Small intestine (tissue), 7 donors: ENCODE results near the gene TMEM120A. TPM values are rescaled to one million over a fixed set of nuclear protein-coding genes. Genes with fewer than 3 reads are reported as not detected.

Source experiments
- DNase-seq, 2 donors: peaks; one replicate each; pipeline versions ENCODE4 v3.0.0 to v3.0.0-alpha.2; 2013
- FAIRE-seq: peaks from 2 replicates; lab custom pipeline; 2012; peaks lifted over from hg19 to GRCh38; lab: Jason Lieb, UNC
- H3K27ac ChIP-seq, 3 donors: one replicate each; pipeline ENCODE4 v1.5.1; 2013; ENCODE audit warnings: low read length in 2 of 3, mild to moderate bottlenecking in 2 of 3, control low read depth in 1 of 3, inconsistent platforms in 1 of 3, low read depth in 1 of 3, moderate library complexity in 1 of 3
- H3K27me3 ChIP-seq, 3 donors: one replicate each; pipeline ENCODE4 v1.6.1; 2013; ENCODE audit warnings: low read length in 3 of 3, inconsistent platforms in 1 of 3; ENCODE audit not compliant: control insufficient read depth in 3 of 3, insufficient read depth in 3 of 3
- H3K36me3 ChIP-seq, 3 donors: one replicate each; pipeline ENCODE4 v1.6.1; 2013; ENCODE audit warnings: low read length in 3 of 3, inconsistent platforms in 1 of 3, low read depth in 1 of 3, mild to moderate bottlenecking in 1 of 3, moderate library complexity in 1 of 3; ENCODE audit not compliant: control insufficient read depth in 3 of 3, insufficient read depth in 2 of 3
- H3K4me1 ChIP-seq, 3 donors: one replicate each; pipeline ENCODE4 v1.6.1; 2013; ENCODE audit warnings: low read length in 2 of 3, inconsistent platforms in 1 of 3, low read depth in 1 of 3, mild to moderate bottlenecking in 1 of 3, moderate library complexity in 1 of 3; ENCODE audit not compliant: control insufficient read depth in 3 of 3, insufficient read depth in 2 of 3
- H3K4me3 ChIP-seq, 3 donors: one replicate each; pipeline ENCODE4 v1.5.1; 2013; ENCODE audit warnings: low read length in 3 of 3, control low read depth in 1 of 3, inconsistent platforms in 1 of 3, low read depth in 1 of 3, mild to moderate bottlenecking in 1 of 3, moderate library complexity in 1 of 3
- H3K9me3 ChIP-seq, 2 donors: one replicate each; pipeline ENCODE4 v1.6.1; 2013; ENCODE audit warnings: low read depth in 1 of 2, low read length in 1 of 2; ENCODE audit not compliant: control insufficient read depth in 2 of 2, insufficient read depth in 1 of 2
- WGBS, 3 donors: extraction: QIAGEN DNeasy Blood & Tissue Kit; methylation state at CpG; one replicate each; pipeline ENCODE4 v1.1.7; 2013; 5-methylcytosine and 5-hydroxymethylcytosine counted together
- polyA plus RNA-seq, 4 donors: library from polyadenylated mRNA; stranded (reverse) in 3 of 4; unstranded in 1 of 4; fragments of 200-250 nt in 3 of 4; fragments of 120-200 nt in 1 of 4; gene quantifications; one replicate each; pipeline versions ENCODE4 v1.2.1 to v1.2.3, GENCODE V29; 2013
- donor health status: healthy with polysubstance abuse.
- donor health status: control.
- donor health status: control.
- donor health status: Bipolar disorder and iron deficiency.
- donor health status: healthy.

TMEM120A gene
- polyA plus RNA-seq, 4 donors = 64.7 to 207 (median 151) TPM

DNA sequence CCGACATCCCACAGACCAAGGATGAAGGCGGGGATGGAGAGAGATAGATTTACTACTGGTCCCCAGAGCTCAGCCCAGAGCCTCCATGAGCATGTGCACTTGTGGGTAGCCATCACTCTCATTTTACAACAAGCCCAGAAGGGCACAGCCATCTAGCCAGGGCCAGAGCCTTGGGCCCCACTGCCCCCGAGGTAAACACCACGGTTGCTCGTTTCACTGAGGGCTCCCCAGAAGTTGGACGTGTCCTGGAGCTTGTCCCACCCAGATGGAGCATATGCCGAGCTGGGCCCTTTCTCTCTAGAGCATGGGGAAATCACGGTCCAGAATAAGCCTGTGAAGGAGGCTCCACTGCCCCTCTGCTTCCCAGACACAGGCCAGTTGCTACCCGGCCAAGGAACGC is 9.0 kb upstream of the TMEM120A start:
- Histone ChIP-seq H3K27ac (no peak overlapping the region), H3K36me3 (peaks cover 3 to 62% (median 7%) of the 10 kb centered on the region in 3 donors), H3K9me3 (no peaks in the 10 kb centered on the region), H3K27me3 (no peaks in the 10 kb centered on the region), H3K4me1 (no peaks in the 10 kb centered on the region), H3K4me3 (no peak overlapping the region)
- no peak for FAIRE-seq
- DNase-seq = no peak
- 95 to 97% (median 97%) methylated on average over 10 of the region's 10 CpGs for WGBS, 3 donors

DNA sequence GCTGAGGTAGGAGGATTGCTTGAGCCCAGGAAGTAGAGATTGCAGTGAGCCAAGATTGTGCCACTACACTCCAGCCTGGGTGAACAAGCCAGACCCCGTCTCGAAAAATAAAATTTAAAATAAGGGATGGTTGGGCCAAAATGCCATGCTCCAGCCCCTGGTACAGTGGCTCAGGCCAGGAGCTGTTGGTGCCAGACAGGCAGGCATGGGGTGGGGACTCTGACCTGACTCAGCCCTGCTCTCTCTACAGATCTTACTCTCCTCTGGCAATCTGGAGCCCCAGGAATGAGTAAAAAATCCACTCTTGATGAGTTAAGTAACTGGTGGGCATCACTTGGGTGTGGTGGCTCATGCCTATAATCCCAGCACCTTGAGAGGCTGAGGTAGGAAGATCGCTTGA is 8.4 kb upstream of the TMEM120A start:
- Histone ChIP-seq H3K4me1 (no peaks in the 10 kb centered on the region), H3K4me3 (no peak overlapping the region), H3K27ac (no peak overlapping the region), H3K27me3 (no peaks in the 10 kb centered on the region), H3K9me3 (no peaks in the 10 kb centered on the region), H3K36me3 (peaks cover 3 to 64% (median 7%) of the 10 kb centered on the region in 3 donors)
- DNase-seq = no peak
- FAIRE-seq = no peak
- WGBS, 3 donors = 94 to 98% (median 96%) methylated on average over 3 of the region's 3 CpGs

DNA sequence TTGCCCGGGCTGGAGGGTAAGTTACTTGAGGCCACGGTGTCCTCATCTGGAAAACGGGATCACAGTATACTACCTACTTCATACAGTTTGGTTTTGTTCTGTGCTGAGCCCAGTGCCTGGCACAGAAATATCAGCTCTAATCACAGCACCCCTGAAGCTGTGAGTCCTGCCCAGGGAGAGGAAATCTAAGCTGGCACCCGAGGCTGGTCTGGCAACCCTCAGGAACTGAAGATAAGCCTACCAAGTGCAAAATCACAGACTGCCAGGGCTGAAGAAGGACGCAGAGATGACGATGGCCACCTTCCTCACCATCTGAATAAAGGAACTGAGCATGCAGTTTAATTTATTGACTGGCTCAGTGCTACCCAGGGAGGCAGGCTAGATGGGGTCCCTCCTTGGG is 7.7 kb upstream of the TMEM120A start:
- whole genome bisulfite sequencing, 3 donors = 85 to 94% (median 88%) methylated on average over 6 of the region's 6 CpGs
- DNase-seq (no peak), FAIRE-seq (no peak)
- Histone ChIP-seq H3K9me3 (no peaks in the 10 kb centered on the region), H3K36me3 (peaks cover 3 to 63% (median 7%) of the 10 kb centered on the region in 3 donors), H3K27ac (no peak overlapping the region), H3K4me1 (no peaks in the 10 kb centered on the region), H3K27me3 (no peaks in the 10 kb centered on the region), H3K4me3 (no peak overlapping the region)

DNA sequence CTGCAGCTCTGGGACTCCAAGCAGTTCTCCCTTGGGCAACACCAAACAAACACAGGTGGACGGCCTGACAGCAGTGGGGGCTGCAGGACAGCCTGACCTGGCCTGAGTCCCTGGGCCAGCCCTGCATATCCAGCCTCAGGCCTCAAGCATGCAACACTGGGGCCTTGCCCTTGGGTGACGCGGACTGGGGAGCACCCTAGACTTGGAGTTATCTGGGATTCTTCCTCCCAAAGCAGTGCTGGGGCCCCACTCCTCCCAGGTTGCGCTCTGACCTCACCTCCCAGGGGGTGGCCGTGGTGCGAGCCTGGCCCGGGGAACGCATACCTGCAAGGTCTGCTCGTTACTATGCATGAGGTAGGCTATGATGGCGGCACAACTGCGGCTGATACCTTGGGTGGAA is 6.2 kb upstream of the TMEM120A start:
- Histone ChIP-seq H3K9me3 (no peaks in the 10 kb centered on the region), H3K27me3 (no peaks in the 10 kb centered on the region), H3K4me1 (no peaks in the 10 kb centered on the region), H3K4me3 (no peak overlapping the region), H3K27ac (no peak overlapping the region), H3K36me3 (peaks cover 3 to 66% (median 7%) of the 10 kb centered on the region in 3 donors)
- DNase-seq (no peak), FAIRE-seq (no peak)
- 95 to 99% (median 96%) methylated on average over 11 of the region's 11 CpGs for WGBS, 3 donors

DNA sequence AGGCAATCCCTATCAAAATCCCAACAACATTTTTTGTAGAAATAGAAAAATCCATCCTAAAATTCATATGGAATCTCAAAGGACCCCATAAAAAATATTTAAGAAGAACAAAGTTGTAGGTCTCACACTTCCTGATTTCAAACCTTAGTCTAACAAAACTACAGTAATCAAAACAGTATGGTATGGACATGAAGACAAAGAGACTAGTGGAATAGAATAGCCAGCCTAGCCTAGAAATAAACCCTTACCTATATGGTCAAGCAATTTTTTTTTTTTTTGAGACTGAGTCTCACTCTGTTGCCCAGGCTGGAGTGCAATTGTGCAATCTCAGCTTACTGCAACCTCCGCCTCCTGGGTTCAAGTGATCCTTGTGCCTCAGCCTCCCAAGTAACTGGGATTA is 3.6 kb upstream of the TMEM120A start:
- H3K4me3 ChIP-seq = no peak overlapping the region
- no peak overlapping the region for H3K27ac ChIP-seq
- WGBS, 3 donors = 97 to 100% (median 100%) methylated on average over 1 of the region's 1 CpG
- no peak for DNase-seq
- H3K9me3 ChIP-seq = no peaks in the 10 kb centered on the region
- H3K36me3 ChIP-seq = peaks cover 3 to 55% (median 7%) of the 10 kb centered on the region in 3 donors
- H3K27me3 ChIP-seq = no peaks in the 10 kb centered on the region
- FAIRE-seq = no peak
- H3K4me1 ChIP-seq = peaks cover 0 to 10% (median 5%) of the 10 kb centered on the region in 3 donors

DNA sequence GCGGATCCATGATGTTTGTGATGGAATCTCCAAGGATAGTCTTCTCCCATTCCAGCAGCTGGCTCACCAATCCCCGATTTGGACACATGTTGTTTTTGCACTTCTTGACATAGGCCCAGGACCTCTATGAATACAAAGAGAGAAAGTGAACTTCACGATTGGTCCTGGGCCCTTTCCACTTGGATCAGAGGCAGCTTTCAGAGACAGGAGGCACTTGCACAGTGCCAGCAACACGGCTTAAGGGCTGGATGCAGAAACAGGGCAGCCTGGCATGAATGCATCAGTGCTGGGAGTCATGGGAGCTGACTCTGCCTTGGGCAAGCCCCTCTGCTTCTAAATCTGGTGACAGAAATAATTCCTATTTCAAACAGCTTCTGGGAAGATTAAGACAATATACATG is 2.1 kb upstream of the TMEM120A start:
- H3K36me3 ChIP-seq = peaks cover 0 to 51% (median 7%) of the 10 kb centered on the region in 3 donors

DNA sequence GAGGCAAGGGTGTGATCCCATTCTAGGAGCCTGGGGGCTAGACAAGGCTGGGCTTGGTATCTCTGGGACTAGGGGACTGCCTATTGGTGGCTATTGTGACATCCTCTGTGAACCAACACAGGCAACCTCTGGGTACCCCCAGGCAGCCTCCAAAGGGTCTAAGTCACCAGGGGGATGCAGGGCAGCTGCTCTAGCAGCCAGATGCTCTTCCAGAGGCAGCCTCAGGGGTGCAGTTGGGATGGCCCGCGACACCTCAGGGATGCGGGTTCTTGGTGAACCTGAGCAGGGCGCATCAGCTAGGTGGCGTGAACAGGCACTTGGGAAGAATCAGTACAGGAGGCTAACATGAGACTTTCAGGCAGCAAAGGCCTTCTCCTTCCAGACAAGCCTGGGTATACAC is 1.6 kb upstream of the TMEM120A start:
- Histone ChIP-seq H3K36me3 (peaks cover 0 to 49% (median 7%) of the 10 kb centered on the region in 3 donors), H3K4me3 (no peak overlapping the region), H3K4me1 (peaks cover 4 to 11% (median 6%) of the 10 kb centered on the region in 3 donors), H3K27ac (no peak overlapping the region), H3K9me3 (no peaks in the 10 kb centered on the region), H3K27me3 (no peaks in the 10 kb centered on the region)
- FAIRE-seq = no peak
- WGBS, 3 donors = 95 to 100% (median 97%) methylated on average over 5 of the region's 5 CpGs
- no peak for DNase-seq

More for the DNA sequence above, 2.1 kb upstream of the TMEM120A start:
- Histone ChIP-seq H3K9me3 (no peaks in the 10 kb centered on the region), H3K4me1 (peaks cover 3 to 11% (median 6%) of the 10 kb centered on the region in 3 donors), H3K27me3 (no peaks in the 10 kb centered on the region), H3K4me3 (no peak overlapping the region), H3K27ac (no peak overlapping the region)
- WGBS, 3 donors = 85 to 88% (median 87%) methylated on average over 4 of the region's 4 CpGs
- no peak for FAIRE-seq
- no peak for DNase-seq

DNA sequence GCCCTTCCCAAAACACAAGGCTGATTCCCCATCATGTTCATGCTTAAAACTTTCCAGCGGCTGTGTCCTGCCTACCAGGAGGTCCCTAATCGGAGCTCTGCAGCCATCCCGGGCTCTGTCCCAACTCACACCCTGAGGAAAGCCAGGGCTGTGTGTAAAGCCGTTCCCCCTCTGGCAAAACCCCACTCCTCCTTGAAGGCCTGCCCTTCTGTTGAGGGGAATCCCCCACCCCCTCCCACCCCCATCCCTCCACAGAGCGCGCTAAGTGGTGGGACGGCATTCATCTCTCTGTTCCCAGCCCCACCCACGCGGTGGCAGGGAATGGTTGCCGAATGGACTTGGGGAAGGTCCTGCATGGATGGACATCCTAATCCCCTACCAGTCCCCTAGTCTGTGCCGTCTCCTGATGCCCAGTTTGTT is 667 bp upstream of the TMEM120A start:
- no peak for DNase-seq
- Histone ChIP-seq H3K27ac (peak overlapping the region; percentile 28 to 66 (median 38)), H3K9me3 (no peaks in the 10 kb centered on the region), H3K4me3 (peak overlapping the region; percentile 50 to 62 (median 61)), H3K36me3 (peaks cover 0 to 44% (median 2%) of the 10 kb centered on the region in 3 donors), H3K27me3 (no peaks in the 10 kb centered on the region), H3K4me1 (peaks cover 4 to 11% (median 6%) of the 10 kb centered on the region in 3 donors)
- WGBS, 3 donors = 49 to 78% (median 72%) methylated on average over 11 of the region's 11 CpGs
- no peak for FAIRE-seq
